HG03565 (cell line): Measurements from ENCODE around the gene FREM1.

ENCODE experiments used
- ATAC-seq: cut with Tn5 transposase; IDR thresholded peaks from one replicate; pipeline ENCODE4 v1.9.1; 2021; ENCODE audit warnings: mild to moderate bottlenecking, moderate library complexity; ENCODE audit not compliant: unreplicated experiment

Gene FREM1

DNA sequence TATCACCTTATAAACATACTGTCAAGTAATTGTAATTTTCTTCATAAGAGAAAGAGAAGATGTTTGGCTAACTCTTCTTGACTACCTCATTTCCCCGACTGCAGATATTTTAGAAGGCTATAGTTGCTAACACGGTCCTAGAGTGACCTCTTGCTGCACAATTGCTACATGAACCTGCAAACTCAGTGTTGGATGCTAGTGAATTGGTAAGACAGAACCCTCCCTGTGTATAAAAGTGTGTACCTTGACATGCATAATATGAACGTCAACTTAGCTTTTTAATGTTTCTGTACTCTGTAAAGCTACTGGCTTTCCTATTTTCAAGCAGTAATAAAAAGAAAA lies 141.0 kb downstream of the FREM1 start:
- ATAC-seq = no peak

DNA sequence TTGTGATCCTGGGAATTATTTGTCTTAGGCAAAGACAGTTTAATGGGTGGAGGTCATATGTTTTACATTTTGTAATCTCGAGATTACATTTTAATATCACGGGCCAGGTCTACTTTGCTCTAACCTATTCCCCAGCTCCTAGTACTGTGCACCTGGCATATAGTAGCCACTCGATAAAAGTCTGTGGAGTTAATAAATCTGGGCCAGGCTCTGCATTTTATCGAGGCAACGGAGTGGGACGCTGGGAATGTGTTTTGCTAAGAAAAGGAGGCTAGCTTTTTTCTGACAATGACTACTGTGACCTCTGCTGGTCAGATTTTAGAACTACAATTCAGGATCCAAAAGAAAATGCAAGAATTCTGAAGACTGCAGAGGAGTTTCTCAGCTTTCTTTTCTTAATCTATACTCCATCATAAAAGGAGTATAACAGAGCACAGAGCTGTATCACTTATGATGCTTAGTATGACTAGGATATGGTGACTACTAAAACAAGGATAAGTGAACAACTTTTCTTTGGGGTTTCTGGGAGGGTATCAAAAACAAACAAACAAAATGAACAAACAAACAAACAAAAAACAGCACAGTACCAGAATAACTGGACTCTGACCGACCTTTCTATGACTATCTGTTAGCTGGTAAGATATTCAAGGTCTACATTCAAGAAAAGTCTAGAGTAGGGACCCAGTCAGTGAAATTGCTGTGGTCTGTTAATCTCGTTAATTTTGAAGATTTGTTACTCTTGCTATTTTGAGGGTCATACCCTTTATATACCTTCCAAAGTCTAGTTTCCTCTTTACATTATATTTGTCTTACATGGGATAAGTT lies 141.6 kb downstream of the FREM1 start:
- no peak for ATAC-seq

DNA sequence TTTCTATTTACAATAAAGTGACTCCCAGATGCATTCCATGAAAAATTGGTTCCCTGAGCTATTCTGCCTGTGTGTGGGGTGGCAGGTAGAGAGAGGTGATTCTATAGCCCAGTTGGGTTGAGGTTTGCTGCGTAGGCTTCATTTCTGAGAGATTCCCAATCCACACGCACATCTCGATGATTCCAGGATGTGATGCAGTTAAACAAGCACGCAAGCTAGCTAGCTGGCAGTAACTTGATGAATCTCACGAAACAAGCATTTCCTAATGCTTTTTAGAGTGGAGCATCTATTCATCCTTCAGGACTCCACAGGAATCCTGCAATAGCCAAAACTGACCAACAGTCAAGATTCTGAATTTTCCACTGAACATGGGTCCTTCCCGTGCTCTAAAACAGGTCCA lies 143.9 kb downstream of the FREM1 start:
- no peak for ATAC-seq

DNA sequence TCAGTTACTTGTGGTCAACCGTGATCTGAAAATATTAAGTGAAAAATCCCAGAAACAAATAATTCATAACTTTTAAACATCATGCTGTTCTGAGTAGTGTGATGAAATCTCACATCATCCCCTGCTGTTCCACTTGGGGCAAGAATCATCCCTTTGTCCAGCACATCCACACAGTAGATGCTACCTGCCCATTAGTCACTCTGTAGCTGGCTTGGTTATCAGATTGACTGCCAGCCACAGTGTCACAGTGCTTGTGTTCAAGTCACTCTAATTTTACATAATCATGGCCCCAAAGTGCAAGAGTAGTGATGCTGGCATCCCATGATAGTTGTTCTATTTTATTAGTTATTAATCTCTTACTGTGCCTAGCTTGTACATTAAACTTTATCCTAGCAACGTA lies 148.6 kb downstream of the FREM1 start:
- no peak for ATAC-seq

DNA sequence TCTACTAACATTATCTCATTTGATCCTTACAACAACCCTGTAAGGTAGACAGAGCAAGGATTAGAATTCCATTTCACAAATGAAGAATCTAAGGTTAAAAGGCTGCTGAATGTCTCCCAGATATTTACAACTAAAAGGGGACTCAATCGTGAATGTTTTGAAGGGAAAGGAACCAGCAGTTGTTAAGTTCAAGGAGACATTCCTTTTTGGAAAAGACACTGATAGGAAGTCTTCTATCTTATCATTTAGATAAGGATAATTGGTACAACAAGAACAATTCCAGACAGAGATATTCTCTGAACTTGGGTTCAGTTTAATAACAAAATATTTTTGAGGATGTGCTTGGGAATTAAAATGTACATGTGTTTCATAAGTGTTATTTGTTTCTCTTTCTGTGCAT lies 150.2 kb downstream of the FREM1 start:
- no peak for ATAC-seq

DNA sequence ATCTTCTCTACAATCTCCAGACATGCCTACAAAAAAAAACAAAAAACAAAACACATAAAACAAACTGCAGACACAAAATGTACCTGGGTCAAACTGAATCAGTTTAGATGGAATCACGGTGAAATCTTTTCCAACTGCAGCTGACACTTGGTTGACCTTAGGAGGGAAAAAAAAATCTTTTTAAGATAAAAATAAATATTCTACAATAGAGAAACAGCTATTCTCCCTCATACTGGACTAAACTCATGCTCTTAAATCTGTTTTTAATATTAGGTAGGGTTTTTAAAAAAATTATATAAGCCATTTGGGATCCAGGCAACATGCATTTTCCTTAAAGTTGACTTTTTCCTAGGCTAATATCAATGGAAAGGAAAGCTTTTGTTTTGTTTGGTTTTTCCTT lies 153.9 kb downstream of the FREM1 start:
- ATAC-seq = no peak

DNA sequence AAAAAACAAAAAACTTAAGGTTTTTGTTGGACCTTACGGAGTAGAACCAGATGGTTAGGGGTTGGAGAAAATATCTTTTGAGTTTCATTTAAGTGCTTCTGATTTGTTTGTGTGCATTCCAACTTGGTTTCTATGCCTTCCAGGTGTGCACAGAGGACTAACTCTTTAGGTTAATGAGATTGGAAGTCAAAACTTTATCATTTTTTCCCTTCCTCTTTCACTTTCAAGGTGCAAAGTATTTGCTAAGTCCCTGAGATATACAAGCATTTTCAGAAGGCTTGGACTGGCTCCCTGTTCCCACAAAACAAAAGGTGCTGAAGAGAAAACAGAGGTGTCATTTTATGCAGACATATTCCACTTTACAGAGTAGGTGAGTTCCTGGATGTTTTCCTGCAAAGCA lies 157.4 kb downstream of the FREM1 start:
- no peak for ATAC-seq

DNA sequence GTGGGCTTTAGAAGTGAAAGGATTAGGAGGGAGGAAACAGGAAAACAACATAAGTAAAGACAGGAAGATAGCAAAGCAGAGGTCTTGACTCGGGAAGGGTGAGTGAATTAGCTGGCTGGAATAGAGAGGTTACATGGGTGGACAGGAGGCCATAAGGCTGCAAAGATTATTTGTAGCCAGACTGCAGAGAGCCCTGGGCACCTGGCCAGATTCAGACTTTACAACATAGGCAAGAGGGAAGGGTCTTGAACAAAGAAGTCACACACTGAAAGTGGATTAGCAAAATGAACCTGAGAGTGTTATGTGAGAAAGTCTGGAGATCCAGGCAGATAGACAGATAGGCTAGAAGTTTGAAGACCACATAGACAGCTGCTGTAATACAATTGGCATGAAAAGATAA lies 158.0 kb downstream of the FREM1 start:
- ATAC-seq = no peak

DNA sequence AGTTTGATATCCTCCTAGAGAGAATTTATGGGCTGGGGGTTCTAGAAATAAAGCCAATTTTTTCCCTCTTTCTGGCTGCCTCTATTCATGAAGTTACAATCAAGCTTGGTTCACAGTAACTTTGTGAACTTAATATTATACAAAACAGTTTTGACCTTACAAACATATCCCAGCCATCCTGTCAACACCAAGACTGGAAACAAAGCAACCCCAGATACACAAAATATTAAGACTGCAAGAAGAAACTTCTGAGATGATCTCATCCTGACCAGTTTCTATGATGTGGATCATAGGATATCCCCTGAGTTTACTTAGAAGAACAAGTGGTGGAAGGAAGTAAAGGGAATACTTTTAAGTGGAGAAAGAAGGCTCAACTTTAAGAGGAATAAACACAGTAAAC lies 159.4 kb downstream of the FREM1 start:
- ATAC-seq = no peak

DNA sequence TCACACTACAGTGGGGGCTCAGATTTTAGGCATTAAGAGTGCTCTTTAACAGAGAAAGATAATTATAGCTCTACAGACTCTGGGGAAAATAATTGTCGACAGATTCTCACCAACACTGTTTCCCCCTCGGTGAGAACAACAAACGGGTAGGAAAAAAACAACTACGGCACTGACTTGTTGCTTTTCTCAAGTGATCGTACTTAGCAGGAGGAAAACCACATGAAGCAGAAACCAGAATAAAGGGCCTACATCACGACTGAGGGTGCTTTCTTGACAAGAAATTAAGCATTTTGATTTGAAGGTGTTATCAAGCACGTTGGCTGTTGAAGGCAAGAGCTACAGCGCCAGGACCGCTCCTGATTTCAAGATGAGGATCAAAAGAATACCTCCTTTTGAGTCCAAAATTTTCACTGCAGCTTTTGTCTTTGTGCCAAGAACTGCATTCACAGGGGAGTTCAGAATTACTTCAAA lies 160.5 kb downstream of the FREM1 start:
- ATAC-seq = no peak

DNA sequence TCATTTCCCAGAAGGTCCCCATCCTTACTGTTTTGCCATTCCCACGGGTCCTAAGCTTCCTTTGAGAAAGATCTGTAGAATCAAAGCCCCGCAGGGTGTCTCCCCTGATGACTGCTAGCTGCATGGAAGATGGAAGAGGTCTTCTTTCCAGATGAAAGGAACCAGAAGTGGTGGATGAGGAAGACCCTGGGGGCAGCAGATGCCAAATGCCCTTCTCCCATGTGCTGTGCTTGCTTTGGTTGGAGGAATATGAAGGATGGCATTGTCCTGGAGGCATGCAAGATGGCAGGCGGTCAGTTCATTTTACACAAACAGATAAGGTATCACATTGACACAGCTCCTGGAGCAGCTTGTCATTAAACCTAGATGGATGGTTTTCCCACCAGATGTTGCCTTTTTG lies 161.9 kb downstream of the FREM1 start:
- ATAC-seq = no peak

DNA sequence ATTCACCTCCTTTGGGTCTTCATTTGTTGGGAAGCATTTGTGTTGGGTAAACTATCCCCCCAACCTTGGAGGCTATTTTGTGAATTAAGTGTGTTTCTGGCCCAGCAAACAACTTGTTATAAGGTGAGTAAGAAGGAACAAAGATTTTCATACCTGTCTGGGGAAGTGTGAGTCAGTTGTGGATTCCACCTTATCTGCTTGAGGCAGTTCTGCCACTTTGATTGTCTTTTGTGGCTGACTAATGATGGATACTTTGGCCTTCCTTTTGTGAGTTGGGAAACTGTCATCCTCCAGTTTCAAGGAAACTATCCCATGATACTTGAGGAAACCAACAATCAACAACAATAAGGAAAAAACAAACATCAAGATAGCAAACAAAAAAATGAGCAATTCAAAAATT lies 163.1 kb downstream of the FREM1 start:
- no peak for ATAC-seq

DNA sequence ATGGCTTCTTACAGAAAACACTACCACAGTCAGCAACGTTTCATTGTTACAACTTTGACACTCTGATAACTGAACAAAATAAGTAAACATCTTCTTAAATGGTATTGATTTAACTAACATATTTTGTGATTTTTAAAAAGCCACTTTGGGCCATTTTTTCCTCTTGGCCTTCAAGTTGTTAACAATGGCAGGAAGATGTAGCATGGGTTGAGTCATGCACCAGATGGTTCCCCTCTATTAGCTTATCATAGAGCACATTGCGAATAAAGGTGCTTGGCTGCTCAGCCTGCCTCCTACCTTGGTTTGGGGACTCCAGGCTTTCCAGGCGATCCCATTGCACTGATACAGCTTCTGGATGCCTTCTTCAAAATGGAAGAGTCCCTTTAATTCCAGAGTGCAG lies 163.6 kb downstream of the FREM1 start:
- ATAC-seq = no peak

DNA sequence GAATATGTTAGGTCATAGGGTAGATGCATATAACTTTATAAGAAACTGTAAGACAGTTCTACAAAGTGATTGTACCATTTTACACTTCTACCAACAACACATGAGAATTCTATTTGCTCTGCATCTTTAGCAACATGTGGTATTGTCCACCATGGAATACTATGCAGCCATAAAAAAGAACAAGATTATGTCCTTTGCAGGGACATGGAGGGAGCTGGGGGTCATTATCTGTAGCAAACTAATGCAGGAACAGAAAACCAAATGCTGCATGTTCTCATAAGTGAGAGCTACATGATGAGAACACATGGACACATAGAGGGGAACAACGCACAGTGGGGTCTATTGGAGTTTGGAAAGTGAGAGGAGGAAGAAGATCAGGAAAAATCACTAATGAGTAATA lies 165.5 kb downstream of the FREM1 start:
- ATAC-seq = no peak

DNA sequence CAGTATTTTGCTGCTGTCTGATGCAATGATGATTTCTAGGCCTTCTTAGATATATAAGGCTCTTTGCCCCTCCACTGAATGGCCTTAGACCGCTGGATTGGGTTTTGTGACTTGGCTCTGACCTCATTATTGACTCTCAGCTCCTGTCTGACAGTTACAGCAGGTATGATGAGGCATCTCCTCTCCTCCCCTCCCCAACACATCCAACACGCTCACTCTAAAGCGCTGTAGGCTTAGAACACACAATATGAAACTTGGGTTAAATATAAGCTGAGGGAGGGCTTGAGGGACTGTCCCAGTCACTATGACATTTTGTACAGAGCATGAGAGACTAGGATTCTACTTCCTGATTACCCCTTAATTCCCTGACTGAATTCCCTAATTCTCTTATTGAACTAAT lies 168.9 kb downstream of the FREM1 start:
- peak; percentile 84 for ATAC-seq

DNA sequence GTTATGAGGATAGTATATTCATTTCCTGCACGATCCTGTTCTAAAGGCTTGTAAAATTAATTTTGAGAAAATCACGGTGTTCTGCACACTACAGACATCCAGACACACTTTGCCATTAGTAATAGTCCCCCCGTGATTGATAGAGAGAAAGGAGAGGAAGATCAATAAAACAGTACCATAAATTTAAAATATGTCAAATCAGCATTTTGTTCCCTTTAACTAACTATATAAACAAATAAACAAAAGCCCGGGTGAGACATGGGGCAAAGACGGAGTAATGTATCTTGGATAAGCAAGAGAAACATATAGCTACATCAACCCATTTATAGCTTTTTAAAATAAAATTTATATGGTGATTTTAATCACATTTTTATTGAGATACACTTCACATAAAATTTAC lies 177.1 kb downstream of the FREM1 start:
- no peak for ATAC-seq

DNA sequence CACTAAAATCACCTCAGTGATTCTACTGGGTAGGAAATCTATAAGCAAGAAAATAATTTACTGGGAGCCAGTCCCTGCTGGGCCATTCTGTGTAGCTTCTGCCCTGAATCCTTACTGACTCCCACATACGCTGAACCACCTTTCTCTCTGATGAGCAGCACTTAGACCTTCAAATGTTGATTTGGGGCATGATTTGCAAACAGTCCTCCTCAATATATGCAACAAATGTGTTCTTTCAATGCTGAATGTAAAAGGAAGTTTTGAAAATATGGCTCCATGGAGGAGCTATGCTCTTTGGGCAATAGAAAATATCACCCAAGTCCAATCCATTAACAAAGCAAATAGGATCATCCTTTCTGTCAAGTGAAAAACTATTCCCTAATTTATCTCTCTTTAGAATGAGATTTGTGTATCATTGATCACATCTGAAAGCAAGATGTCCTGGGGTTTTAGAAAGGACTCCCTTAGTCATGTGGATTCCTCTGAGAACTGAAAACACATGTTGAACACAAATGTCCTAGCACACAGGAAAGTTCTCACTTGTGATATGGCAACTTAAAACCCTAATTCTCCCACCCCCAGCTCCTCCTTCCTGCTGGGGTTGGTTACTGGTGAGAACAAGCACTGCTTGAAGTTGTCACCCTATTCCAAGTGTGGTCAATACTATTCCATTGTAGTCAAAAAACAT lies 178.8 kb downstream of the FREM1 start:
- ATAC-seq = no peak

DNA sequence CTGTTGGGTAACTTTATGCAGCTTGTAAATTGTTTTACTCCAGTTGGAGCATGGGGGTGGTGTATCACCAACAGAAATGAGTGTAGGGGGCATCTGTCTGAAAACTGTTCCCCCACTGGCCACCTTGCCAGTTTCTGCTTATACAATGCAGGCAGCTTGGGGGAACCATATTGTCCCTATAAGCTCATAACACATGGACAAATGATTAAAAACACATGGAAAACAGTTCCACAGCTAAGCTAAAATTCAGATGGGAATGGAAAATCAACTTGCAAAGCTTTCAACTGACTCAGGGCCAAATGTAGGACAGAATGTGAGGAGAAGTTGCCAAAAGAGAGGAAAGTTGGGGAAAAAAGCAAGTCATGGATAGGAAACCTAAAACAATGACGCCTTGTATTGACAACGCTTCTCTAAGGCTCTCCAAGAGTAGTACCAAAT lies 179.7 kb downstream of the FREM1 start:
- ATAC-seq = no peak

DNA sequence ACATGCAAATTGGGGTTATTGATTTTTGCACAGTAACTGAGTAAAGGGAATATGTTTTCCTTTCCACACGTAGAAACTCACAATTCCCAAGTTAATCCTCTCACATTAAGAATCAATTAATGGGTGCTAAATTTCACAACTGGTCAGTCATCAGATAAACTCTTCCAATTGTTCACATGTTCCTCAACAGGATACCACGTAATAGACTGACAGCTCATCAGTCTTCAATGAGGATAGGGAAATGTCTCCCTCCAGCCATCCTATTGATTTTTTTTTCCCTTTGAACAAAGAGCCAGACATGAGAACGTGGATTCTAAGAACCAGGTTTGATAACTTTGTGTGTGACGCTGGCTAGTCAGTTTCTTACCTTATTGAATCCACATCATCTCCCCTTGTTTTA lies 186.9 kb downstream of the FREM1 start:
- ATAC-seq = no peak

DNA sequence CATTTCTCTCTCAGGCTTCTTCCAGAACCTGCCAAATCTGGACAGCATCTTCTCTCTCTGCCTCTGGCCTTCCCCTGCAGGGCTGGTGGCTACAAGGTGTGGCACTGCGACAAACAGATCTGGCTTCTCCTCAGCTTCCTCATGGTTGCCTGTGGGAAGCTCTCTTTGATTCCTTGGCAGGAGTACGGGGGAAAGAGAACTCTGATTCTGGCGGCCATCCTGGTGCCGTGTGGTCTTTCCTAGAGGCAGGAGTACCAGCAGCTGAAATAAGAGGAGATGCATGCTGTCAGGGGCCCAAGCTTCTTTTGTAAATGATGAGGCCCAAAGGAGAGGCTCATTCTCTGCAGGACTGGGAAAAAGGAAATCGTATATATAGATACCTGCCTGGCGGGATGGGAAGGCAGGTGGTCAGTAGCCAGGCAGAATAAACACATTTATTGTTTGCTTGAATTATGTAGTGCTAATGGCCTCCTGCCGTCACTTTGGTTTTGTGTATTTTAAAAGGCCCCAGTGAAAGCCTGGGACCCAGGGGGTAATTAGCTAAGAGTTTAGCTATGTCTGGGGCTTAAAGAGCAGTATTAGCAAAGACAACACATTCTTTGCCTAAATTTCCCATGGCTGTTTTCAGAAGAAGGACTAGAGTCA lies 187.7 kb downstream of the FREM1 start, which contains the start of gene CER1:
CER1 (minus strand) TSS at position 343 of the 645 bp plus-strand sequence; CDS start at position 282, 61 bp downstream.
- ATAC-seq = no peak

DNA sequence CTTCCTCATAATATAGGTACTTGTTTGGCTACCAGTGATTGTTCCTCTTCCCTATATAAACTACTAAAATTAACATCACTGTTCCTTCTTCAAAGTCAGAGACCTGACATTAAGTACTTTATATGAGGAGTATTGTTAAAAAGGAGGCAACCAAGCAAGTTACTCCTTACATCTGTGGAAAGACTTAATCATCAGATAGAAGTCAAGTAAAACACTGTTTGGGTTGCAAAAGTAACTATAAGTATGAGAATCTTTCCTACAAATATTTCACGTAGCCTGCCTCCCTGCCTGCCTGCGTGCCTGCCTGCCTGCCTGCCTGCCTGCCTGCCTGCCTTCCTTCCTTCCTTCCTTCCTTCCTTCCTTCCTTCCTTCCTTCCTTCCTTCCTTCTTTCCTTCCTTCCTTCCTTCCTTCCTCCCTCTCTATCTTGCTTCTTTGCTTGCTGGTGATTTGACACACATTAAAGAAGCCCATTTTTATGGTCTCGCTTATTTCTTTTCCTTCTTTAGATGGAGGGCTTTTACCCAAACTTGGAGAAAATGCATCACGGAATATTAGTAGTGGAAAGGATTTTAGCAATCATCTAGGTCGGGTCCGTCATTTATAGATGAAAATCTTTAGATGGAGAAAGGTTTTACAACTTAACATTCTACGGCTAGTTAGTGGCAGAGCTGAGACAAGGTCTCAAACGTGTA lies 190.9 kb downstream of the FREM1 start:
- no peak for ATAC-seq
